Lung (tissue), 12 donors: ENCODE measurements around the gene PURB. TPM values are rescaled to one million over a fixed set of nuclear protein-coding genes. Genes with fewer than 3 reads are reported as not detected.

ENCODE experiments used
- ATAC-seq: fragments of 200-7000 bp; cut with Tn5 transposase; one replicate; pipeline ENCODE4 v1.9.1; 2020; ENCODE audit warnings: moderate number of reproducible peaks; ENCODE audit not compliant: insufficient read depth, low FRiP score
- DNase-seq, 3 donors: peaks; one replicate each; pipeline ENCODE4 v3.0.0-alpha.2; 2013 to 2017
- H3K27ac ChIP-seq, 2 donors: one replicate each; pipeline ENCODE4 v1.5.1; 2013; ENCODE audit warnings: mild to moderate bottlenecking in 2 of 2, moderate library complexity in 2 of 2, control low read depth in 1 of 2, inconsistent platforms in 1 of 2, low read depth in 1 of 2, low read length in 1 of 2
- H3K27me3 ChIP-seq, 3 donors: one replicate each; pipeline ENCODE4 v1.5.1; 2013; ENCODE audit warnings: low read length in 2 of 3; ENCODE audit not compliant: control insufficient read depth in 3 of 3, insufficient read depth in 3 of 3
- H3K36me3 ChIP-seq, 4 donors: one replicate each; pipeline ENCODE4 v1.5.1; 2013; ENCODE audit warnings: low read length in 4 of 4, mild to moderate bottlenecking in 1 of 4, moderate library complexity in 1 of 4; ENCODE audit not compliant: control insufficient read depth in 4 of 4, insufficient read depth in 4 of 4
- H3K4me1 ChIP-seq, 5 donors: one replicate each; pipeline ENCODE4 v1.5.1; 2013; ENCODE audit warnings: low read length in 5 of 5, mild to moderate bottlenecking in 2 of 5, moderate library complexity in 1 of 5; ENCODE audit not compliant: control insufficient read depth in 5 of 5, insufficient read depth in 5 of 5
- H3K4me3 ChIP-seq: one replicate; pipeline ENCODE4 v1.5.1; 2013; ENCODE audit warnings: mild to moderate bottlenecking, control low read depth, moderate library complexity
- H3K9ac ChIP-seq, 2 donors: one replicate each; pipeline ENCODE4 v1.5.1; 2013; ENCODE audit warnings: low read length in 2 of 2, control low read depth in 1 of 2; ENCODE audit not compliant: insufficient read depth in 1 of 2
- H3K9me3 ChIP-seq, 4 donors: one replicate each; pipeline ENCODE4 v1.5.1; 2013; ENCODE audit warnings: low read length in 3 of 4, mild to moderate bottlenecking in 1 of 4, moderate library complexity in 1 of 4; ENCODE audit not compliant: control insufficient read depth in 4 of 4, insufficient read depth in 3 of 4
- CTCF ChIP-seq: IDR thresholded peaks from 2 replicates; pipeline ENCODE4 v1.5.1; 2012; ENCODE audit warnings: mild to moderate bottlenecking; ENCODE audit errors: control extremely low read depth, extremely low read depth
- WGBS, 2 donors: extraction: QIAGEN DNeasy Blood & Tissue Kit; methylation state at CpG; one replicate each; pipeline ENCODE4 v1.1.7; 2013; 5-methylcytosine and 5-hydroxymethylcytosine counted together
- polyA plus RNA-seq, 2 donors: library from polyadenylated mRNA; stranded (reverse); fragments of 200-250 nt; gene quantifications; one replicate each; pipeline ENCODE4 v1.2.1, GENCODE V29; 2013
- total RNA-seq, 2 donors: library from RNA; depleted of rRNA in 1 of 2; stranded (reverse); fragments of >200 nt in 1 of 2; gene quantifications; one replicate each; pipeline ENCODE4 v1.2.1, GENCODE V29; 2014 to 2021
- donor health status: control.
- donor health status: control.
- donor health status: Bipolar disorder and iron deficiency.
- donor health status: healthy.
- donor health status: DM: yes; HTN: yes; CAD: no.

The PURB gene
- total and polyA plus RNA-seq, 4 donors, result 7.9 to 48.9 (median 15.6) TPM

- H3K27me3 ChIP-seq, result no peaks in the 10 kb centered on the region
- no peak overlapping the region for H3K27ac ChIP-seq
- H3K36me3 ChIP-seq, result no peaks in the 10 kb centered on the region
- no peak overlapping the region for H3K4me3 ChIP-seq
- no peaks in the 10 kb centered on the region for H3K9me3 ChIP-seq
- ATAC-seq (no peak), DNase-seq (no peak)
- no peak for TF ChIP-seq CTCF
- no peak overlapping the region for H3K9ac ChIP-seq
- H3K4me1 ChIP-seq, result peaks cover 0 to 3% (median 0%) of the 10 kb centered on the region in 5 donors
- WGBS, 2 donors, result 47 to 71% methylated on average over 1 of the region's 1 CpG
Measured at GRCh38 chr7:44897309-44897708, 12.0 kb upstream of the PURB start.

- ATAC-seq (no peak), DNase-seq (no peak)
- Histone ChIP-seq H3K27me3 (no peaks in the 10 kb centered on the region), H3K9ac (no peak overlapping the region), H3K36me3 (no peaks in the 10 kb centered on the region), H3K4me3 (no peak overlapping the region), H3K9me3 (no peaks in the 10 kb centered on the region), H3K27ac (no peak overlapping the region), H3K4me1 (peaks cover 0 to 5% (median 0%) of the 10 kb centered on the region in 5 donors)
- WGBS, 2 donors, result 78 to 86% methylated on average over 4 of the region's 4 CpGs
- TF ChIP-seq CTCF, result no peak
Measured at GRCh38 chr7:44894888-44895580, 9.7 kb upstream of the PURB start.

- Histone ChIP-seq H3K9me3 (no peaks in the 10 kb centered on the region), H3K36me3 (no peaks in the 10 kb centered on the region), H3K9ac (no peak overlapping the region), H3K4me3 (no peak overlapping the region), H3K4me1 (peaks cover 0 to 5% (median 0%) of the 10 kb centered on the region in 5 donors), H3K27ac (no peak overlapping the region), H3K27me3 (no peaks in the 10 kb centered on the region)
- DNase-seq (no peak), ATAC-seq (no peak)
- WGBS, 2 donors, result 64 to 65% methylated on average over 8 of the region's 8 CpGs
- no peak for TF ChIP-seq CTCF
Measured at GRCh38 chr7:44893710-44894234, 8.4 kb upstream of the PURB start.
